HepG2 (cell line): ENCODE measurements around the gene BTNL3. TPM values are rescaled to one million over a fixed set of nuclear protein-coding genes. Genes with fewer than 3 reads are reported as not detected.

Experiments used
- ATAC-seq: fragments of 200-7000 bp; cut with Tn5 transposase; 3 replicates; pipeline ENCODE4 v1.9.1; 2020; ENCODE audit warnings: mild to moderate bottlenecking, moderate library complexity
- BruUV-seq: library from RNA; stranded (reverse); fragments of 400-500 nt; replicated peaks from 2 replicates; lab custom pipeline; 2021; lab: Mats Ljungman, UMichigan
- CTCF ChIA-PET: fragments of 300-600 bp; formaldehyde crosslinking; extraction: SDS; loops from one replicate; lab custom pipeline; 2021; ENCODE audit warnings: low total read pairs, inconsistent platforms, low intra/inter-chr PET ratio; lab: Yijun Ruan, JAX
- POLR2A ChIA-PET: fragments of 350-600 bp; sonication (Branson Sonifier 250); formaldehyde crosslinking; loops from one replicate; lab custom pipeline; 2020; ENCODE audit warnings: antibody characterized with exemption, inconsistent platforms; lab: Yijun Ruan, JAX
- DNase-seq: peaks from one replicate; pipeline ENCODE4 v3.0.0-alpha.2; 2015; ENCODE audit warnings: low spot score
- FAIRE-seq: peaks from 3 replicates; lab custom pipeline; 2011; peaks lifted over from hg19 to GRCh38; lab: Jason Lieb, UNC
- H2AFZ ChIP-seq: one replicate; pipeline ENCODE4 v1.6.1; 2011; ENCODE audit warnings: low read length, inconsistent platforms
- H3K27ac ChIP-seq: fragments of 300-600 bp; 3 replicates; pipeline ENCODE4 v1.8.0; 2011; ENCODE audit warnings: mixed run types, mild to moderate bottlenecking, mixed read lengths, low read length, inconsistent platforms; ENCODE audit not compliant: insufficient read depth; ENCODE audit errors: extremely low read length
- H3K27me3 ChIP-seq, 2 experiments: fragments of 200-600 bp in 1 of 2; 2 replicates in 1 of 2; 3 replicates in 1 of 2; pipeline versions ENCODE4 v1.6.0 to v1.8.0; 2011; ENCODE audit warnings: low read length in 2 of 2, mild to moderate bottlenecking in 2 of 2, moderate library complexity in 2 of 2, inconsistent platforms in 1 of 2; ENCODE audit not compliant: insufficient read depth in 2 of 2, control insufficient read depth in 1 of 2
- H3K36me3 ChIP-seq, 2 experiments: fragments of 200-600 bp in 1 of 2; replicated peaks in 1 of 2; 2 replicates in 1 of 2; 3 replicates in 1 of 2; pipeline versions ENCODE4 v1.5.1 to v1.8.0; 2011; ENCODE audit warnings: low read length in 2 of 2, inconsistent platforms in 1 of 2; ENCODE audit not compliant: insufficient read depth in 2 of 2, control insufficient read depth in 1 of 2
- H3K4me1 ChIP-seq: 2 replicates; pipeline ENCODE4 v1.5.1; 2012; ENCODE audit warnings: low read length, inconsistent platforms; ENCODE audit not compliant: insufficient read depth
- H3K4me2 ChIP-seq: 2 replicates; pipeline ENCODE4 v1.6.0; 2011; ENCODE audit warnings: low read depth, low read length, inconsistent platforms
- H3K4me3 ChIP-seq, 3 experiments: fragments of 200-600 bp in 1 of 3; sonication (generic), shearing (Covaris generic) in 1 of 3; replicated peaks in 1 of 3; 2 replicates each; pipeline ENCODE4 v1.5.1; 2011 to 2016; ENCODE audit warnings: low read length in 3 of 3, inconsistent platforms in 2 of 3, low read depth in 2 of 3, mild to moderate bottlenecking in 2 of 3, control low read depth in 1 of 3, mixed read lengths in 1 of 3; ENCODE audit not compliant: insufficient read depth in 1 of 3
- H3K79me2 ChIP-seq: one replicate; pipeline ENCODE4 v1.6.1; 2011; ENCODE audit warnings: low read length, inconsistent platforms; ENCODE audit not compliant: insufficient read depth
- H3K9ac ChIP-seq: 2 replicates; pipeline ENCODE4 v1.6.0; 2011; ENCODE audit warnings: mild to moderate bottlenecking, low read depth, low read length, inconsistent platforms; ENCODE audit not compliant: insufficient read depth
- H3K9me3 ChIP-seq: 2 replicates; pipeline ENCODE4 v1.5.1; 2012; ENCODE audit warnings: mild to moderate bottlenecking, low read length
- H4K20me1 ChIP-seq: 2 replicates; pipeline ENCODE4 v1.6.0; 2011; ENCODE audit warnings: inconsistent platforms, mild to moderate bottlenecking, low read length, moderate library complexity; ENCODE audit not compliant: insufficient read depth
- AGO1 ChIP-seq: fragments of 200-400 bp; formaldehyde crosslinking; IDR thresholded peaks from 2 replicates; pipeline ENCODE4 v1.6.1; 2017; ENCODE audit warnings: mild to moderate bottlenecking, low read depth, low read length, moderate library complexity; ENCODE audit not compliant: poor library complexity, severe bottlenecking
- DNMT1 ChIP-seq: sonication (generic); formaldehyde crosslinking; IDR thresholded peaks from 2 replicates; pipeline ENCODE4 v1.5.1; 2020; ENCODE audit warnings: mild to moderate bottlenecking, missing genetic modification reagents
- FIP1L1 ChIP-seq: fragments of 200-400 bp; formaldehyde crosslinking; IDR thresholded peaks from 2 replicates; pipeline ENCODE4 v1.6.1; 2018; ENCODE audit warnings: low read depth, mild to moderate bottlenecking, low read length, moderate library complexity, borderline replicate concordance; ENCODE audit not compliant: insufficient read depth
- GLI4 ChIP-seq: sonication (generic); formaldehyde crosslinking; IDR thresholded peaks from 2 replicates; pipeline ENCODE4 v1.5.1; 2020; ENCODE audit warnings: missing genetic modification reagents, mild to moderate bottlenecking, moderate library complexity, borderline replicate concordance
- GZF1 ChIP-seq: sonication (generic); formaldehyde crosslinking; IDR thresholded peaks from 2 replicates; pipeline ENCODE4 v1.5.1; 2020; ENCODE audit warnings: mild to moderate bottlenecking, missing genetic modification reagents
- HIVEP1 ChIP-seq: sonication (generic); formaldehyde crosslinking; IDR thresholded peaks from 2 replicates; pipeline ENCODE4 v1.4.0; 2020; ENCODE audit warnings: mild to moderate bottlenecking, missing genetic modification reagents
- NAIF1 ChIP-seq: sonication (generic); formaldehyde crosslinking; IDR thresholded peaks from 2 replicates; pipeline ENCODE4 v1.5.0; 2020; ENCODE audit warnings: mild to moderate bottlenecking, missing genetic modification reagents, borderline replicate concordance
- PBX2 ChIP-seq: IDR thresholded peaks from 2 replicates; pipeline ENCODE4 v1.6.1; 2016; ENCODE audit warnings: control low read depth
- PRDM4 ChIP-seq: sonication (generic); formaldehyde crosslinking; IDR thresholded peaks from 2 replicates; pipeline ENCODE4 v1.9.0; 2021; ENCODE audit warnings: missing genetic modification reagents, borderline replicate concordance
- RXRA ChIP-seq: sonication (generic); formaldehyde crosslinking; IDR thresholded peaks from 2 replicates; pipeline ENCODE4 v1.5.1; 2020; ENCODE audit warnings: missing genetic modification reagents
- SMYD3 ChIP-seq: sonication (generic); formaldehyde crosslinking; IDR thresholded peaks from 2 replicates; pipeline ENCODE4 v1.8.1; 2023; ENCODE audit warnings: mild to moderate bottlenecking, missing genetic modification reagents
- SRY ChIP-seq: sonication (generic); formaldehyde crosslinking; IDR thresholded peaks from 2 replicates; pipeline ENCODE4 v1.8.0; 2022; ENCODE audit warnings: mild to moderate bottlenecking, missing genetic modification reagents
- STAT5B ChIP-seq: sonication (generic); formaldehyde crosslinking; IDR thresholded peaks from 2 replicates; pipeline ENCODE4 v1.4.0; 2020; ENCODE audit warnings: missing genetic modification reagents
- THRA ChIP-seq: sonication (generic); formaldehyde crosslinking; IDR thresholded peaks from 2 replicates; pipeline ENCODE4 v1.4.0; 2020; ENCODE audit warnings: missing genetic modification reagents, borderline replicate concordance
- XBP1 ChIP-seq: sonication (generic); formaldehyde crosslinking; IDR thresholded peaks from 2 replicates; pipeline ENCODE4 v1.5.0; 2020; ENCODE audit warnings: missing genetic modification reagents
- ZBTB1 ChIP-seq: sonication (generic); formaldehyde crosslinking; IDR thresholded peaks from 2 replicates; pipeline ENCODE4 v1.4.0; 2020; ENCODE audit warnings: missing genetic modification reagents, borderline replicate concordance
- ZNF296 ChIP-seq: sonication (generic); formaldehyde crosslinking; conservative IDR thresholded peaks from 2 replicates; pipeline ENCODE4 v1.5.0; 2020; ENCODE audit warnings: mild to moderate bottlenecking, missing genetic modification reagents
- ZNF746 ChIP-seq: sonication (generic); formaldehyde crosslinking; IDR thresholded peaks from 2 replicates; pipeline ENCODE4 v1.8.0; 2022; ENCODE audit warnings: mild to moderate bottlenecking, missing genetic modification reagents
- WGBS: methylation state at CpG from one replicate; pipeline ENCODE4 v1.1.6; 2017; ENCODE audit warnings: low lambda C conversion rate; 5-methylcytosine and 5-hydroxymethylcytosine counted together
- in situ Hi-C: cut with HindIII; loops from 2 replicates; pipeline ENCODE4 v1.10.0; 2017; ENCODE audit warnings: low pct_unique_long_range_greater_than_20kb; ENCODE audit not compliant: extremely low pct_ligation_motif_present
- intact Hi-C: fragments of 100-400 bp; cut with micrococcal nuclease; formaldehyde crosslinking; loops from one replicate; pipeline ENCODE4 v1.10.0; 2022; ENCODE audit not compliant: unreplicated experiment
- polyA plus RNA-seq, 8 experiments: library from polyadenylated mRNA; depleted of rRNA in 3 of 8; stranded (reverse) in 7 of 8; unstranded in 1 of 8; fragments of >200 nt; fragmentation: Illumina TruSeq in 4 of 8; extraction: Trizol in 4 of 8; gene quantifications; 2 replicates each; pipeline versions ENCODE4 v1.2.1 to v1.2.3, GENCODE V29; 2011 to 2016; ENCODE audit warnings: low read depth in 4 of 8, missing spikeins in 1 of 8, mixed read lengths in 1 of 8; ENCODE audit not compliant: insufficient read depth in 1 of 8
- total RNA-seq, 5 experiments: library from RNA; depleted of rRNA; stranded (reverse); fragments of >200 nt; fragmentation: Illumina TruSeq; extraction: Trizol; gene quantifications; 2 replicates each; pipeline ENCODE4 v1.2.3, GENCODE V29; 2016; ENCODE audit warnings: low read depth in 1 of 5

BTNL3 gene
- total and polyA plus RNA-seq, 2 of the 13 experiments (the other 11 are each of a cell fraction or from before 2014, with no cell fraction given) = not detected

DNA sequence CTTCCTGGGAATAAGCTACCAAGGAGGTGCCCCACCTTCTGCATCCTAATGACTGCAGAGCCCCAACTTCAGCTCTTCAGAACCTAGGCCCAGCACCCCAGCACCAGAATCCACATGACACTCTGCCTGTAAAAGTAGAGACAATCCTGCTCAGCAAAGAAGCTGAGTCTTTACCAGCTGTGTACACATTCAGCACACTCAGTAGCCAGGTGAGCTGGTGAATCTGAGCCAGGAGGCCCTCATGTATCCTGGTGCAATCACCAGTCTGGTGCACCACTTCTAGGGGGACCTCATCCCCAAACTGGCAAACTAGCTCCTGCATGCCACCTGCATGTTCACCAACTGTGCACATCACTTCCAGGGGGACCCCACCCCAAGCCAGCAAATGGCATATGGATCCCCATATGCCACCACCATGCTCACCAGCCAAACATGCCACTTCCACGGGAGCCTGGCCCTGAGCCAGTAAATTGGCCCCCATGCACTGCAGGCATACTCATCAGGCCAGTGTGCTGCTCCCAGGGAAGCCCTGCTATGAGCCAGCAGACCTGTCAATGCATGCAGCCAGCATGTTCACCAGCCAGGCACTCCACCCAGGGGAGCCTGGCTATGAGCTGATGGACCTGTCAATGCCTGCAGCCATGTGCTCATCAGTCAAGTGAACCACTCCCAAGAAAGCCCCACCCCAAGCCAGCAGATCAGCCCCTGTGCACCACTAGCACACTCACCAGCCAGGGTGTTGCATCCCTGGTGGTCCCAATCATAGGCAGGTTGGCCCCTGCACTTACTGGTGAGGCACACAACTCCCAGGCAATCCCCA is 35.8 kb downstream of the BTNL3 start (continued):
- TF ChIP-seq ZNF296 (CRISPR knock-in tag) = no peak
- no peak for TF ChIP-seq NAIF1
- TF ChIP-seq RXRA (CRISPR knock-in tag) = no peak
- TF ChIP-seq FIP1L1 = no peak
- no peak for TF ChIP-seq ZNF746 (CRISPR knock-in tag)
- no peak for TF ChIP-seq SMYD3 (CRISPR knock-in tag)
- no peak for TF ChIP-seq HIVEP1 (CRISPR knock-in tag)
- no peak for TF ChIP-seq GZF1
- TF ChIP-seq XBP1 = no peak
- TF ChIP-seq AGO1 = no peak
- TF ChIP-seq ZBTB1 (CRISPR knock-in tag) = no peak

GRCh38 chr5:181027452-181028031 is 38.9 kb downstream of the BTNL3 start:
- Histone ChIP-seq H3K4me3 (no peak overlapping the region), H3K9ac (no peak overlapping the region), H3K79me2 (no peaks in the 10 kb centered on the region), H3K4me2 (no peak overlapping the region), H3K9me3 (peaks cover under 1% of the 10 kb centered on the region; the same call in 1 of the 2 replicates), H3K27me3 (no peaks in the 10 kb centered on the region), H2AFZ (no peak overlapping the region), H4K20me1 (no peaks in the 10 kb centered on the region), H3K4me1 (no peaks in the 10 kb centered on the region), H3K36me3 (no peaks in the 10 kb centered on the region), H3K27ac (no peak overlapping the region)
- FAIRE-seq (no peak), ATAC-seq (no peak), DNase-seq (no peak)
- ChIA-PET CTCF (no interaction called here), POLR2A (no interaction called here)
- BruUV-seq = no TSS peak
- intact Hi-C loops = no loop called here
- 37% methylated on average over 6 of the region's 11 CpGs for WGBS
- in situ Hi-C loops = no loop called here
- TF ChIP-seq SRY = no peak
- no peak for TF ChIP-seq PRDM4 (CRISPR knock-in tag)
- TF ChIP-seq THRA = no peak
- no peak for TF ChIP-seq DNMT1 (CRISPR knock-in tag)
- TF ChIP-seq PBX2 (CRISPR knock-in tag) = no peak
- no peak for TF ChIP-seq STAT5B
- TF ChIP-seq GLI4 (CRISPR knock-in tag) = no peak
